Upper lobe of right lung (tissue), 1 donor: ENCODE data around the gene TFRC. TPM values are rescaled to one million over a fixed set of nuclear protein-coding genes. Genes with fewer than 3 reads are reported as not detected.

Experiments
- total RNA-seq: library from RNA; stranded (reverse); fragmentation: NEBNext Ultra II Directional; extraction: Animal tissue kit (Norgen Biotek cat#: 25700); gene quantifications from one replicate; pipeline ENCODE4 v1.2.1, GENCODE V29; 2021
- donor health status: DM: no; HTN: yes; CAD: no; lungs with severe emphysema.

TFRC gene
- total RNA-seq, 1 donor from 2014 or later = 248 TPM

Other genes starting within 250 kb of the TFRC start
- 58.8 TPM for gene TNK2, start 173.5 kb downstream of the TFRC start, total RNA-seq
- not detected for gene ZDHHC19, start 129.3 kb upstream of the TFRC start, total RNA-seq
- not detected for gene SLC51A, start 134.4 kb upstream of the TFRC start, total RNA-seq
- gene PCYT1A, start 205.6 kb upstream of the TFRC start, total RNA-seq = 58.4 TPM
- gene DYNLT2B, start 236.2 kb upstream of the TFRC start, total RNA-seq = 2.6 TPM